ENCODE data around the gene ANP32E.

The ANP32E gene

GRCh38 chr1:150281758-150282557, 46.0 kb upstream of the ANP32E start, which contains the start of gene CIART:
Gene CIART, plus strand, starts transcription at chr1:150282554. Its CDS starts 714 bp downstream, at chr1:150283268.
- Histone ChIP-seq H3K4me3 (ENCODE audit: insufficient read depth in 1 of 2, low read depth in 1 of 2, low read length in 2 of 2) (peak within 1 kb of the TSS; percentile 50 to 98), H3K14ac (ENCODE audit: low read length in 2 of 2) (peak within 1 kb of the TSS in 1 of 2 experiments; percentile 18), H3K18ac (ENCODE audit: low read depth in 1 of 2, low read length in 2 of 2) (peak within 1 kb of the TSS; percentile 86 to 87), H2BK120ac (ENCODE audit: low read depth, low read length) (no peak within 1 kb of the TSS), H3K9ac (ENCODE audit: low read length) (peak within 1 kb of the TSS; percentile 98), H3K27me3 (ENCODE audit: control insufficient read depth in 1 of 2, insufficient read depth in 1 of 2, low read length in 2 of 2) (peaks cover 0 to 18% of the 10 kb centered on the region in 2 experiments), H3K4me1 (ENCODE audit: control insufficient read depth, insufficient read depth, low read depth, low read length) (peaks cover 11% of the 10 kb centered on the region), H3K9me3 (ENCODE audit: control insufficient read depth, low read length) (no peaks in the 10 kb centered on the region), H4K91ac (ENCODE audit: low read length) (peak within 1 kb of the TSS; percentile 68), H3K4me2 (ENCODE audit: low read length, poor library complexity, severe bottlenecking) (peak within 1 kb of the TSS; percentile 91), H3K23ac (ENCODE audit: low read length in 2 of 2) (peak within 1 kb of the TSS in 1 of 2 experiments; percentile 34), H2AK5ac (ENCODE audit: low read length, severe bottlenecking) (no peak within 1 kb of the TSS), H2BK5ac (ENCODE audit: low read depth, low read length, poor library complexity, severe bottlenecking) (no peak within 1 kb of the TSS), H2AFZ (ENCODE audit: low read depth, low read length) (peak within 1 kb of the TSS; percentile 76), H3K79me1 (replicated peaks; ENCODE audit: low read length, poor library complexity, severe bottlenecking) (no peaks in the 10 kb centered on the region), H2BK12ac (ENCODE audit: low read length in 2 of 2) (peak within 1 kb of the TSS; percentile 42 to 94), H3K36me3 (ENCODE audit: control insufficient read depth in 1 of 2, insufficient read depth in 2 of 2, low read depth in 1 of 2, low read length in 2 of 2) (peaks cover 5 to 46% of the 10 kb centered on the region in 2 experiments), H2BK15ac (ENCODE audit: low read depth, poor library complexity, severe bottlenecking) (peak within 1 kb of the TSS; percentile 89), H3K27ac (ENCODE audit: low read length, poor library complexity, severe bottlenecking) (no peak within 1 kb of the TSS), H3K4ac (ENCODE audit: low read depth in 1 of 2, low read length in 2 of 2) (peak within 1 kb of the TSS; percentile 67 to 82), H4K8ac (ENCODE audit: low read length) (peak within 1 kb of the TSS; percentile 84)
- whole genome bisulfite sequencing = 4% methylated on average over 34 of the region's 46 CpGs
- peak; percentile 96 for DNase-seq

GRCh38 chr1:150281221-150281757, 45.4 kb upstream of the ANP32E start:
- Histone ChIP-seq H2AFZ (ENCODE audit: low read depth, low read length) (peak overlapping the region; percentile 72), H4K8ac (ENCODE audit: low read length) (no peak overlapping the region), H2AK5ac (ENCODE audit: low read length, severe bottlenecking) (no peak overlapping the region), H2BK12ac (ENCODE audit: low read length in 2 of 2) (no peak overlapping the region), H3K4me2 (ENCODE audit: low read length, poor library complexity, severe bottlenecking) (peak overlapping the region; percentile 63), H2BK15ac (ENCODE audit: low read depth, poor library complexity, severe bottlenecking) (no peak overlapping the region), H3K23ac (ENCODE audit: low read length in 2 of 2) (no peak overlapping the region), H2BK120ac (ENCODE audit: low read depth, low read length) (no peak overlapping the region), H3K4me1 (ENCODE audit: control insufficient read depth, insufficient read depth, low read depth, low read length) (peaks cover 11% of the 10 kb centered on the region), H3K4ac (ENCODE audit: low read depth in 1 of 2, low read length in 2 of 2) (no peak overlapping the region), H2BK5ac (ENCODE audit: low read depth, low read length, poor library complexity, severe bottlenecking) (no peak overlapping the region), H3K36me3 (ENCODE audit: control insufficient read depth in 1 of 2, insufficient read depth in 2 of 2, low read depth in 1 of 2, low read length in 2 of 2) (peaks cover 0 to 46% of the 10 kb centered on the region in 2 experiments), H3K27me3 (ENCODE audit: control insufficient read depth in 1 of 2, insufficient read depth in 1 of 2, low read length in 2 of 2) (peaks cover 0 to 14% of the 10 kb centered on the region in 2 experiments), H3K79me1 (replicated peaks; ENCODE audit: low read length, poor library complexity, severe bottlenecking) (no peaks in the 10 kb centered on the region), H3K9me3 (ENCODE audit: control insufficient read depth, low read length) (no peaks in the 10 kb centered on the region), H3K4me3 (ENCODE audit: insufficient read depth in 1 of 2, low read depth in 1 of 2, low read length in 2 of 2) (peak overlapping the region in 1 of 2 experiments; percentile 98), H3K9ac (ENCODE audit: low read length) (peak overlapping the region; percentile 98), H3K27ac (ENCODE audit: low read length, poor library complexity, severe bottlenecking) (no peak overlapping the region), H4K91ac (ENCODE audit: low read length) (no peak overlapping the region), H3K18ac (ENCODE audit: low read depth in 1 of 2, low read length in 2 of 2) (no peak overlapping the region), H3K14ac (ENCODE audit: low read length in 2 of 2) (no peak overlapping the region)
- DNase-seq = peak; percentile 79
- WGBS = 3% methylated on average over 15 of the region's 15 CpGs

GRCh38 chr1:150280138-150280707, 44.3 kb upstream of the ANP32E start:
- Histone ChIP-seq H3K27me3 (ENCODE audit: control insufficient read depth in 1 of 2, insufficient read depth in 1 of 2, low read length in 2 of 2) (peaks cover 0 to 14% of the 10 kb centered on the region in 2 experiments), H2AFZ (ENCODE audit: low read depth, low read length) (no peak overlapping the region), H2BK120ac (ENCODE audit: low read depth, low read length) (no peak overlapping the region), H3K9ac (ENCODE audit: low read length) (peak overlapping the region; percentile 98), H3K4me1 (ENCODE audit: control insufficient read depth, insufficient read depth, low read depth, low read length) (peaks cover 11% of the 10 kb centered on the region), H3K36me3 (ENCODE audit: control insufficient read depth in 1 of 2, insufficient read depth in 2 of 2, low read depth in 1 of 2, low read length in 2 of 2) (peaks cover 0 to 47% of the 10 kb centered on the region in 2 experiments), H4K91ac (ENCODE audit: low read length) (no peak overlapping the region), H3K4me3 (ENCODE audit: insufficient read depth in 1 of 2, low read depth in 1 of 2, low read length in 2 of 2) (no peak overlapping the region), H3K14ac (ENCODE audit: low read length in 2 of 2) (no peak overlapping the region), H2AK5ac (ENCODE audit: low read length, severe bottlenecking) (no peak overlapping the region), H3K4me2 (ENCODE audit: low read length, poor library complexity, severe bottlenecking) (no peak overlapping the region), H2BK12ac (ENCODE audit: low read length in 2 of 2) (no peak overlapping the region), H3K18ac (ENCODE audit: low read depth in 1 of 2, low read length in 2 of 2) (no peak overlapping the region), H2BK5ac (ENCODE audit: low read depth, low read length, poor library complexity, severe bottlenecking) (no peak overlapping the region), H4K8ac (ENCODE audit: low read length) (no peak overlapping the region), H3K23ac (ENCODE audit: low read length in 2 of 2) (no peak overlapping the region), H3K79me1 (replicated peaks; ENCODE audit: low read length, poor library complexity, severe bottlenecking) (no peaks in the 10 kb centered on the region), H2BK15ac (ENCODE audit: low read depth, poor library complexity, severe bottlenecking) (no peak overlapping the region), H3K9me3 (ENCODE audit: control insufficient read depth, low read length) (no peaks in the 10 kb centered on the region), H3K4ac (ENCODE audit: low read depth in 1 of 2, low read length in 2 of 2) (no peak overlapping the region), H3K27ac (ENCODE audit: low read length, poor library complexity, severe bottlenecking) (no peak overlapping the region)
- DNase-seq = no peak
- 90% methylated on average over 6 of the region's 6 CpGs for WGBS

- 77% methylated on average over 1 of the region's 1 CpG for WGBS
- Histone ChIP-seq H3K14ac (ENCODE audit: low read length in 2 of 2) (no peak overlapping the region), H2AK5ac (ENCODE audit: low read length, severe bottlenecking) (no peak overlapping the region), H3K23ac (ENCODE audit: low read length in 2 of 2) (no peak overlapping the region), H3K9me3 (ENCODE audit: control insufficient read depth, low read length) (no peaks in the 10 kb centered on the region), H3K79me1 (replicated peaks; ENCODE audit: low read length, poor library complexity, severe bottlenecking) (no peaks in the 10 kb centered on the region), H2BK120ac (ENCODE audit: low read depth, low read length) (no peak overlapping the region), H3K4ac (ENCODE audit: low read depth in 1 of 2, low read length in 2 of 2) (no peak overlapping the region), H4K8ac (ENCODE audit: low read length) (no peak overlapping the region), H2BK12ac (ENCODE audit: low read length in 2 of 2) (no peak overlapping the region), H3K4me1 (ENCODE audit: control insufficient read depth, insufficient read depth, low read depth, low read length) (peaks cover 3% of the 10 kb centered on the region), H3K9ac (ENCODE audit: low read length) (peak overlapping the region; percentile 92), H3K27me3 (ENCODE audit: control insufficient read depth in 1 of 2, insufficient read depth in 1 of 2, low read length in 2 of 2) (no peaks in the 10 kb centered on the region), H3K4me2 (ENCODE audit: low read length, poor library complexity, severe bottlenecking) (no peak overlapping the region), H3K4me3 (ENCODE audit: insufficient read depth in 1 of 2, low read depth in 1 of 2, low read length in 2 of 2) (peak overlapping the region in 1 of 2 experiments; percentile 80), H3K36me3 (ENCODE audit: control insufficient read depth in 1 of 2, insufficient read depth in 2 of 2, low read depth in 1 of 2, low read length in 2 of 2) (peaks cover 0 to 25% of the 10 kb centered on the region in 2 experiments), H3K18ac (ENCODE audit: low read depth in 1 of 2, low read length in 2 of 2) (no peak overlapping the region), H2AFZ (ENCODE audit: low read depth, low read length) (no peak overlapping the region), H4K91ac (ENCODE audit: low read length) (no peak overlapping the region), H3K27ac (ENCODE audit: low read length, poor library complexity, severe bottlenecking) (no peak overlapping the region), H2BK15ac (ENCODE audit: low read depth, poor library complexity, severe bottlenecking) (no peak overlapping the region), H2BK5ac (ENCODE audit: low read depth, low read length, poor library complexity, severe bottlenecking) (no peak overlapping the region)
- no peak for DNase-seq
Observed at GRCh38 chr1:150273311-150273710, 37.4 kb upstream of the ANP32E start.
